Activated CD4-positive, alpha-beta T cell treated with anti-CD3 and anti-CD28 coated beads for 36 hours (primary cell): ENCODE results near the gene BTBD18. TPM values are rescaled to one million over a fixed set of nuclear protein-coding genes. Genes with fewer than 3 reads are reported as not detected.

Source experiments
- ATAC-seq: fragments of 200-7000 bp; cut with Tn5 transposase; one replicate; pipeline ENCODE4 v1.10.0; 2021; ENCODE audit warnings: mild to moderate bottlenecking, moderate library complexity
- CTCF ChIA-PET: fragments of 350-600 bp; sonication (Branson Sonifier 250); formaldehyde crosslinking; loops from one replicate; lab custom pipeline; 2021; ENCODE audit warnings: antibody characterized with exemption; lab: Charles Lee
- POLR2A ChIA-PET: fragments of 350-600 bp; sonication (Branson Sonifier 250); formaldehyde crosslinking; loops from one replicate; lab custom pipeline; 2021; ENCODE audit warnings: antibody characterized with exemption, inconsistent platforms; lab: Charles Lee
- DNase-seq: peaks from one replicate; pipeline ENCODE4 v3.0.0-alpha.2; 2020
- H3K27ac Mint-ChIP-seq: one replicate; pipeline ENCODE4 v1.8.0; 2021; ENCODE audit warnings: mixed read lengths
- H3K27me3 Mint-ChIP-seq: one replicate; pipeline ENCODE4 v1.8.0; 2021; ENCODE audit warnings: mixed read lengths
- H3K36me3 Mint-ChIP-seq: one replicate; pipeline ENCODE4 v1.8.0; 2021; ENCODE audit warnings: low read depth, mixed read lengths
- H3K4me1 Mint-ChIP-seq: one replicate; pipeline ENCODE4 v1.8.0; 2021; ENCODE audit warnings: mixed read lengths
- H3K4me3 Mint-ChIP-seq: one replicate; pipeline ENCODE4 v1.8.0; 2021; ENCODE audit warnings: mild to moderate bottlenecking, moderate library complexity, mixed read lengths
- H3K9me3 Mint-ChIP-seq: one replicate; pipeline ENCODE4 v1.8.0; 2021; ENCODE audit warnings: low read depth, mixed read lengths
- intact Hi-C, 2 experiments: fragments of 100-400 bp; cut with DNase I in 1 of 2; cut with micrococcal nuclease in 1 of 2; formaldehyde crosslinking; loops; one replicate each; pipeline versions ENCODE4 v1.14.2 to v1.15.1; 2022 to 2024; cut with DNase I, micrococcal nuclease
- total RNA-seq, 2 experiments: library from RNA; stranded (reverse); gene quantifications; one replicate each; pipeline ENCODE4 v1.2.3, GENCODE V29; 2021

The BTBD18 gene
- total RNA-seq, 2 experiments from 2014 or later: not detected

DNA sequence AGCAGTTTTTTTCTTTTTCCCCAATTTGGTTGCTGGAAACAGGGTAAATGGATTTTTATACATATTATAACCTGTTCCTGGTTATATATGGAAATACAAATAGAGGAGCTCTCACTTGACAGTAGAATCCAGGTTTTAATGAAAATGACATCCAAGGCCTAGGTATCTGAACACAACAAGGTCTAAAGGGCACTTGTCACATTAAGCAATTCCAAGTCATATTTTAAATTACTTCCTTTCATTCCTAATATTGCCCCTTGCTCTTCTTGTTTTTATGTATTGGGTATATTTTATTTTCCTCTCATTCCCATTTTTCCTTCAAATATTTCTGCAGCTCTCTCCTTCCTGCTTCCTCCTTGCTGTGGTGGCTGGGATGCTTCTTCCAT lies 37.1 kb upstream of the BTBD18 start:
- POLR2A ChIA-PET: no interaction called here
- H3K27me3 Mint-ChIP-seq: no peaks in the 10 kb centered on the region
- peaks cover 4% of the 10 kb centered on the region for H3K36me3 Mint-ChIP-seq
- no peak overlapping the region for H3K27ac Mint-ChIP-seq
- no peaks in the 10 kb centered on the region for H3K9me3 Mint-ChIP-seq
- intact Hi-C loops: no loop called here
- CTCF ChIA-PET: interaction anchor here (0.9 to 1.7 kb wide), 2 partner anchors 12 to 67 kb away, joined by 5 to 8 read pairs; no protein-coding TSS in a partner anchor
- DNase-seq (no peak), ATAC-seq (no peak)
- H3K4me1 Mint-ChIP-seq: peaks cover 29% of the 10 kb centered on the region
- H3K4me3 Mint-ChIP-seq: no peak overlapping the region

DNA sequence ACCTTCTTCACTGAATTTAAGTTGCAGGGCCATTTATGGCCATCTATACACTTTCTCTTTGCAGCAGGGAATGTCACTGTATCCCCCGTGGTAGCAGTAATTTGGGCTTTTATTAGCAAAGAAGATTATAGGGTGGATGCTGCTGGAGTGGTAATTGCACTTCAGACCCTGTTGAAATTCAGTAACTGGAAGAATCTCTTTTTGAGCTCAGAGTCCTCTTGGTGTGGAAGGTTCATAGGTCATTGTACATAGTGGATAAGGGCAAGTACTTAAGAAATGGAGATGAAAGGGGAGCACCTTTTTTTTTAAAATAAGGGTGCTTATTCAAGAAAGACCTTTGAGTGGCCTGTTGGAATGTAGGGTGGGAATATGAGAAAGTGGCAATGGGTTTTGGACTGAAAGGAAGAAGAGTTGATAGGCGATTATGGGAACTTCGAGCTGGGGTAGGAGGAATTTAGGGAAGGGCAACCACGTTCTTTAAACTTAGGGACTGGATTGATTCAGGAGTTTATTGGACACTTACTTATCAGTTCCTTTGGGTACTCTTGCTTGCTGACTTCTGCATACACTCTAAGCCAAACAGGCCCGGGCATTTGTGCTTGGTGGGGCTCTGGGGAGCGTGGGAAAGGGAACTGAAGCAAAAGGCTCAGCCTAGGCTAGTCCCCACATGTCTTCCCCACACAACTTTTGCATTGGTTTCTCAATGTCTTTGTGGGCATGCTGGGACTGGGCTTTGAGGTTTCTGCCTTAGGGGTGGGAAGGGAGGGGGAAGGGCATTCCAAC lies 36.5 kb upstream of the BTBD18 start:
- no peaks in the 10 kb centered on the region for H3K27me3 Mint-ChIP-seq
- CTCF ChIA-PET: interaction anchor here (1.2 kb wide), 1 partner anchor 13 kb away, joined by 3 read pairs; no protein-coding TSS in a partner anchor
- H3K9me3 Mint-ChIP-seq: no peaks in the 10 kb centered on the region
- no peak for DNase-seq
- no peak overlapping the region for H3K27ac Mint-ChIP-seq
- H3K4me1 Mint-ChIP-seq: peaks cover 23% of the 10 kb centered on the region
- no peak for ATAC-seq
- intact Hi-C loops: no loop called here
- H3K36me3 Mint-ChIP-seq: peaks cover 4% of the 10 kb centered on the region
- H3K4me3 Mint-ChIP-seq: no peak overlapping the region
- POLR2A ChIA-PET: no interaction called here

DNA sequence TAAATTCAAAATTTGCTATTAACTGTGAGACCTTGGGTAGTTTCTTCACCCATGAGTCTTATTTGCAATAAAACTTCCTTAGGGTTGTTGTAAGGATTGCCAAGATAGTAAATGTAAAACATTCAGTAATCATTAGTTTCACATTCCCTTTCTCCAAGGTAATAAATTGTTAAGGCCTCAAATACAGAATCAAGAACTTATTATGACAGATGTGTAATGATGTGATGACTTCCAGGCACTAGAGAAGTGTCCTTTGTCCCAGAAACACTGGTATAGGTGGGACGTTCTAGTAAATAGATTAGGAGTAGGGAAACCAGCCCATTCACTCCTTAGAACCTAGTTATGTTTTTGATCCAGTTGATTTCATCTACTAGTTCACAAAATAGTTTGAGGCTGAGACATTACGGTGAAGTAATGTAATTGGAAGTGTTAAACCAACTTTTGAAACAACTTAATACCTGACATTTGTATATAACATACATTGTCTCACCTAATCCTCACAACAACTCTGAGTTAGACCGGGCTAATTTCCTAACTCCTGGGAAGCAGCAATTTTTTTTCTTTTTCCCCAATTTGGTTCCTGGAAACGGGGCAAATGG lies 35.5 kb upstream of the BTBD18 start:
- H3K9me3 Mint-ChIP-seq: no peaks in the 10 kb centered on the region
- H3K36me3 Mint-ChIP-seq: peaks cover 2% of the 10 kb centered on the region
- H3K4me3 Mint-ChIP-seq: no peak overlapping the region
- H3K27me3 Mint-ChIP-seq: no peaks in the 10 kb centered on the region
- intact Hi-C loops: no loop called here
- ATAC-seq: no peak
- H3K27ac Mint-ChIP-seq: no peak overlapping the region
- DNase-seq: no peak
- H3K4me1 Mint-ChIP-seq: peaks cover 14% of the 10 kb centered on the region
- ChIA-PET POLR2A (no interaction called here), CTCF (interaction anchor here (1.2 kb wide), 1 partner anchor 14 kb away, joined by 3 read pairs; no protein-coding TSS in a partner anchor)

DNA sequence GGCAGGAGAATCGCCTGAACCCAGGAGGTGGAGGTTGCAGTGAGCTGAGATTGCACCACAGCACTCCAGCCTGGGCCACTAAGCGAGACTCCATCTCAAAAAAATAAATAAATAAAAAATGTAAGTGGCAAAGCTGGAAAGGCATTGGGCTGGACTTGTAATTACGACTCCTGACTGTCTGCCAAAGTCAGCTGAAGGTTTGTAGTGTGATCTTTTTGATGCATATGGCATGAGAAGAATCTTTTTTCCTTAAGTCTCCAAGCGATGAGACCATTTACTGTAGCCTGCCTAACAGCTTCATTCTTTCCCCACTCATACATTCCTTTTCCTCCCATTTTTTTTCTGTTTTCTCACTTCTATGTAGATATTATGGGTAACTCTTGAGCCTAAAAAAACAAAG lies 34.8 kb upstream of the BTBD18 start:
- H3K4me1 Mint-ChIP-seq: peaks cover 11% of the 10 kb centered on the region
- ChIA-PET CTCF (interaction anchor here (0.6 kb wide), 1 partner anchor 19 kb away, joined by 3 read pairs; no protein-coding TSS in a partner anchor), POLR2A (no interaction called here)
- DNase-seq: no peak
- no peaks in the 10 kb centered on the region for H3K36me3 Mint-ChIP-seq
- H3K4me3 Mint-ChIP-seq: no peak overlapping the region
- intact Hi-C loops: no loop called here
- no peak for ATAC-seq
- no peaks in the 10 kb centered on the region for H3K27me3 Mint-ChIP-seq
- H3K27ac Mint-ChIP-seq: no peak overlapping the region
- no peaks in the 10 kb centered on the region for H3K9me3 Mint-ChIP-seq

DNA sequence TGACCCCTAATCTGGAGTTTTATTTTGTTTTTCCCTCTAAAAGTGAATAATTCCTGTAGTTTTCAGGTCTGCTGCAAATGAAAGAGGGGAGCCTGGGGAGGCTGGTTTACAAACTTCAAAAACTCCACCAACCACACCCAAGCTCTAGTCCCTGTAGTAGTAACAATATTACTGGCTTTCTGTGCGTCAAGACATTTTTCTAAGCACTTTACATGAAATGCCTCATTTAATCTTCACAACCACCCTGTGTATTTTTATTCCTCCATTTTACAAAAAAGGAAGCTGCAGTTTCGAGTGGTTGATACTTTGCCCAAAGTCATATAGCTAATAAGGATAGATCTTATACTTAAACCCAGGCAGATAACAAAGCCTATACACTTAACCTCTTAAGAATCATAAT lies 33.5 kb upstream of the BTBD18 start:
- H3K4me3 Mint-ChIP-seq: no peak overlapping the region
- H3K4me1 Mint-ChIP-seq: peaks cover 7% of the 10 kb centered on the region
- no peak for DNase-seq
- no peaks in the 10 kb centered on the region for H3K36me3 Mint-ChIP-seq
- intact Hi-C loops: no loop called here
- H3K27ac Mint-ChIP-seq: no peak overlapping the region
- no peaks in the 10 kb centered on the region for H3K9me3 Mint-ChIP-seq
- no peaks in the 10 kb centered on the region for H3K27me3 Mint-ChIP-seq
- ChIA-PET CTCF (interaction anchor here (0.6 to 1.8 kb wide), 4 partner anchors 11 to 58 kb away, joined by 3 to 14 read pairs (median 4); no protein-coding TSS in a partner anchor), POLR2A (interaction anchor here (0.6 kb wide), 1 partner anchor 290 kb away, joined by 4 read pairs; no protein-coding TSS in a partner anchor)
- no peak for ATAC-seq

DNA sequence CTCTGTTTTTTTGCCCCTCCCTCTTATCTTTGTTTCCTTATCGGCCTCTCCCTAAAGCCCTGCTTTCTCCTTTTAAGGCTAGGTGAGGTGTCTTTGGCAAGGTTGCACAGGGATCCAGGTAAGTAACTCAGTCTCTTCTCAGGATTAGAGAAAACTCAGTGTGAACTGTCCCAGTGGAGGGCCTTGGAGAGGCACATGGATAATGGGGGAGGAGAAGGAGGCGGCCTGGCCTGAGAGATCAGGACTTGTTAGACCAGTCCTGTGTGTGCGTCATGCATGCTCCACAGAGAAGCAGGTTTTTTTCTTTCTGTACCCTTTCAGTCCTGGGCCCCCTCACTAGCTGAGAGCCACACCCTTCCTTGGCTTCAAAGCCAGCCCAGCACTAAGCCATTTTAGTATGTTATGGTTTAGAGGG lies 29.9 kb upstream of the BTBD18 start:
- DNase-seq (no peak), ATAC-seq (no peak)
- no peaks in the 10 kb centered on the region for H3K9me3 Mint-ChIP-seq
- ChIA-PET POLR2A (no interaction called here), CTCF (no interaction called here)
- H3K36me3 Mint-ChIP-seq: no peaks in the 10 kb centered on the region
- H3K4me1 Mint-ChIP-seq: peaks cover 17% of the 10 kb centered on the region
- intact Hi-C loops: no loop called here
- no peaks in the 10 kb centered on the region for H3K27me3 Mint-ChIP-seq
- H3K27ac Mint-ChIP-seq: no peak overlapping the region
- no peak overlapping the region for H3K4me3 Mint-ChIP-seq

DNA sequence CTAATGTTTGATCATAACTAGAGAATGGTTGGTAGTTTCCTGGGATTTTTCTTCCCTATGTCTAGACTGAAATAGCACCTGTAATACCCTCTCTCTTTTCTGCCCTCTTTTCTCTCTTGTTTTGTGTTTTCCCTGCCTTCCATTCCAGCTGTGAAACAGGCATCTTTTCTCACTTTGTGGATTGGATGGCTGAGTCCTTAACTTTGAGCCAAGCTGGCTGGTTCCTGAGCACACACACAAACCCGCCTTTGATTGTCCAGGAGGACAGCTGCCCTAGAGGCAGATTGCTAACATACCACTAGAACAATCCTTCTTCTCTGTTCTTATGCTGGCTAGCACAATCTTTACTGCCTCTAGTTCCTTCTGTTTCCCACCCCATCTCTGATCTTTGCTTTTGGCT lies 27.7 kb upstream of the BTBD18 start:
- ChIA-PET POLR2A (no interaction called here), CTCF (interaction anchor here (0.5 to 2.0 kb wide), 4 partner anchors 15 to 282 kb away, joined by 3 to 11 read pairs (median 6); no protein-coding TSS in a partner anchor)
- no peaks in the 10 kb centered on the region for H3K9me3 Mint-ChIP-seq
- H3K27ac Mint-ChIP-seq: no peak overlapping the region
- H3K4me1 Mint-ChIP-seq: peaks cover 17% of the 10 kb centered on the region
- no peak for ATAC-seq
- no peaks in the 10 kb centered on the region for H3K36me3 Mint-ChIP-seq
- H3K27me3 Mint-ChIP-seq: no peaks in the 10 kb centered on the region
- no peak for DNase-seq
- intact Hi-C loops: no loop called here
- no peak overlapping the region for H3K4me3 Mint-ChIP-seq

DNA sequence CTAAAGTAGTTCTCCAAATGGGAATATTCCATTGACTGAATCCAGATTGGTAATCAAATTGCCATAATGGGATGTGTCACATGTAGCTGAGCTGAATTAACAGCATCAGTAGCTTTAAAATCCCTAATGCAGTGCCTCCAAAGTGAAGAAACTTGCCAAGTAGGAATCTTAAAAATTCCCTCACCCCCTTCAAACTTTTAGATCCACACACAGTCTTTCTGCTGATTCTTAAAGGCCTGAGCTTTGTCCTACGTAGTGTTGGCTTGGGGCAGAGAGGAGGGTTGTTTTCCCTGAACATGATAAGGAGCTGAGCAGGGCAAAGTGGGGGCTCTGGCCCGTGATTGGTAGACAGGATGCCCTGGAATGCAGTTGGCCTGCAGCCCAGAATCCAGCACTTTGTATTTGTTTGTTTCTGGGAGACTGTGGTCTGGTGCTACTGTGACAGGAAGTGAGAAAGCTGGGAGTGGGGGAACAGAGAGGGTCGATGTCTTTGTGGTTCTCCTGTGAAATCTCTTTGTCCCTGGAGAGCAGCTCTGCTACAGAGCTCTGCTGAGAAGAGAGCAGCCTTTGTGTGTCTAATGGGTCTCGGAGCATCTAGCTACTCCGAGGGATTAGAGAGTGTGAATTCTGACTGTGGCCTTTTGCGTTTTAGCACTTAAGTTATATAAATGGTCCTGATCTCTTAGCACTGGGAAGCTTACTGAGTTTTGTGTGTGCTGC lies 26.9 kb upstream of the BTBD18 start:
- ATAC-seq (no peak), DNase-seq (no peak)
- no peaks in the 10 kb centered on the region for H3K36me3 Mint-ChIP-seq
- H3K4me3 Mint-ChIP-seq: no peak overlapping the region
- POLR2A ChIA-PET: no interaction called here
- H3K9me3 Mint-ChIP-seq: no peaks in the 10 kb centered on the region
- CTCF ChIA-PET: interaction anchor here (1.4 to 2.0 kb wide), 3 partner anchors 14 to 22 kb away, joined by 4 to 11 read pairs (median 7); no protein-coding TSS in a partner anchor
- no peaks in the 10 kb centered on the region for H3K27me3 Mint-ChIP-seq
- intact Hi-C loops: no loop called here
- H3K4me1 Mint-ChIP-seq: peaks cover 17% of the 10 kb centered on the region
- no peak overlapping the region for H3K27ac Mint-ChIP-seq

DNA sequence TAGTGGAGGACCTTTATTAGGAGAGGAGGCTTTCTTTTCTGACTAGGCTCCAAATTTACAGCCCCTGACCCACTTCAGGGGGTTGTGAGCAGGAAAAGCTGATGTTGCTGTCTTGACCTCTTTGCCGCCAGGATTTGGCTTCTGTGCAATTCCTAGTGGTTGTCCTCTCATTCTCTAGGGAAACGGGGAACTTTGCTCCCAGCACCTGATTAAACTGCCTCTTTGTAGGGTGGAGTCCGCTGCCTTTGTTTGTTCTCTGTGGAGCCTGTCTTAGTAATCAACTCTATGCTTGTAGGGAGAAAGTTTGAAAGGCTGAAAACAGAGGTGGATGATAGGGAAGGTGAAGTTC lies 26.3 kb upstream of the BTBD18 start:
- Mint-ChIP-seq H3K36me3 (no peaks in the 10 kb centered on the region), H3K4me3 (no peak overlapping the region), H3K9me3 (no peaks in the 10 kb centered on the region), H3K27me3 (no peaks in the 10 kb centered on the region), H3K4me1 (peaks cover 17% of the 10 kb centered on the region), H3K27ac (no peak overlapping the region)
- no peak for DNase-seq
- ChIA-PET POLR2A (no interaction called here), CTCF (no interaction called here)
- intact Hi-C loops: no loop called here
- no peak for ATAC-seq

DNA sequence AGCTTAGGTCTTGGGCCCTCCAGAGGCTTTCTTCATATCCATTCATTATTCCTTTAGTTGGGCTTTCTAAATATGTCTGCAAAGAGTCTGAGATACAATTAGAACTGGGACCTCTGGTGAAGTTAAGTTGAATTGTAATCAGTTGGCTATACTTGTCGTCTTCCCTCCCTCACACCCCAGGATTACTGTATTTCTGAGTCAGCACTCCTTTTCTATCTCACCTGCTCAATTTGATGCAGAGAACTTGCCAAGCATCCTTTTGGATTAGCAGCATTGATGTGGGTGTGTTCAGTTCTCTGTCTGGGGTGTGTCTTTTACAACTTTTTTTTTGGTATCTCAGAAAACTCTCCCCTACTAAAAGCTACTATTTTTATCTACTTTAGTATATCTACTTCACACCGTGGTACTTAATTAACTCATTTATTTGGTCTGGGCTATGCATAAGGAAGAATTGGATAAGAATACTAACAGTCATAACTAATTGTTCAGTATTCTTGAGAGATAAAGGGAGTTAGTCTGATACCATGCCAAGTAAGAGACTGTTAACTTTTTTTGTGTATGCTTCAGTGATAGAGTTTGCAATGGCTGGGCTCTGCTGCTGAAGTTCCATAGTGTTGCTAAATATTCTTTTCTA lies 25.1 kb upstream of the BTBD18 start:
- no peak overlapping the region for H3K4me3 Mint-ChIP-seq
- DNase-seq (no peak), ATAC-seq (no peak)
- intact Hi-C loops: no loop called here
- no peaks in the 10 kb centered on the region for H3K36me3 Mint-ChIP-seq
- H3K9me3 Mint-ChIP-seq: no peaks in the 10 kb centered on the region
- ChIA-PET POLR2A (no interaction called here), CTCF (interaction anchor here (1.0 to 1.5 kb wide), 2 partner anchors 24 to 32 kb away, joined by 3 to 5 read pairs; no protein-coding TSS in a partner anchor)
- H3K27ac Mint-ChIP-seq: peak overlapping the region; percentile 3
- H3K4me1 Mint-ChIP-seq: peaks cover 16% of the 10 kb centered on the region
- H3K27me3 Mint-ChIP-seq: no peaks in the 10 kb centered on the region

DNA sequence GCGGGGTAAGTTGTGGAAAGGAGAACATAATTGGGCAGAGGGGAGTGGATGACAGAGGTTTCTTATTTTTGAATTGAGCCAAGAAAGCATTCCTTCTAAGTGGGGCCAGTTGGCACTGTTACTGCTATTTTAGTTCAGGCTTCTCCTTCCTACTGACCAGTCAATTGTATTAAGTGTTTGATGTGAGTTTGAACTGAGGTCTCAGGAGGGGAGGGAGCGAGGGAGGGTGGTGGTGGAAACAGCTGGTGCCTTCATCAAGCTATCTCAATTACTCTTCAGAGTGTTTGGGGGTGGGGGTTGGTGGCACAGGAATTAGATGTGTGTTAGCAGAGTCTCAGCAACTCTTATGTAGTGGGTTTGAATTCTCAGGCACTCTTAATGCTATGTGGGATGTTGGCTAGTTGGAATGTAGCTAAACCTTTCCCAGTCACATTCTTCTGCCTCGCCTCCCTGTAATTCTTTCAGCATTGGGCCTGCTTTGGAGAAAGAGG lies 24.5 kb upstream of the BTBD18 start:
- ATAC-seq (no peak), DNase-seq (no peak)
- Mint-ChIP-seq H3K4me1 (peaks cover 10% of the 10 kb centered on the region), H3K4me3 (no peak overlapping the region), H3K36me3 (no peaks in the 10 kb centered on the region), H3K27me3 (no peaks in the 10 kb centered on the region), H3K27ac (no peak overlapping the region), H3K9me3 (no peaks in the 10 kb centered on the region)
- POLR2A ChIA-PET: no interaction called here
- CTCF ChIA-PET: interaction anchor here (1.5 kb wide), 1 partner anchor 25 kb away, joined by 5 read pairs; no protein-coding TSS in a partner anchor
- intact Hi-C loops: no loop called here
